A549 treated with RU486 at 1 μM for 4 hours (cell line): ENCODE measurements around the gene PPP6C. TPM values are rescaled to one million over a fixed set of nuclear protein-coding genes. Genes with fewer than 3 reads are reported as not detected.

Experiments
- total RNA-seq: library from RNA; stranded (reverse); fragments of 200-300 nt; extraction: Qiagen RNA extraction; gene quantifications from 5 replicates; pipeline ENCODE4 v1.2.3, GENCODE V29; 2022; ENCODE audit warnings: low read depth

PPP6C gene
- 19.3 to 29.1 TPM (median 26.3 TPM) in 5 replicates for total RNA-seq

DNA sequence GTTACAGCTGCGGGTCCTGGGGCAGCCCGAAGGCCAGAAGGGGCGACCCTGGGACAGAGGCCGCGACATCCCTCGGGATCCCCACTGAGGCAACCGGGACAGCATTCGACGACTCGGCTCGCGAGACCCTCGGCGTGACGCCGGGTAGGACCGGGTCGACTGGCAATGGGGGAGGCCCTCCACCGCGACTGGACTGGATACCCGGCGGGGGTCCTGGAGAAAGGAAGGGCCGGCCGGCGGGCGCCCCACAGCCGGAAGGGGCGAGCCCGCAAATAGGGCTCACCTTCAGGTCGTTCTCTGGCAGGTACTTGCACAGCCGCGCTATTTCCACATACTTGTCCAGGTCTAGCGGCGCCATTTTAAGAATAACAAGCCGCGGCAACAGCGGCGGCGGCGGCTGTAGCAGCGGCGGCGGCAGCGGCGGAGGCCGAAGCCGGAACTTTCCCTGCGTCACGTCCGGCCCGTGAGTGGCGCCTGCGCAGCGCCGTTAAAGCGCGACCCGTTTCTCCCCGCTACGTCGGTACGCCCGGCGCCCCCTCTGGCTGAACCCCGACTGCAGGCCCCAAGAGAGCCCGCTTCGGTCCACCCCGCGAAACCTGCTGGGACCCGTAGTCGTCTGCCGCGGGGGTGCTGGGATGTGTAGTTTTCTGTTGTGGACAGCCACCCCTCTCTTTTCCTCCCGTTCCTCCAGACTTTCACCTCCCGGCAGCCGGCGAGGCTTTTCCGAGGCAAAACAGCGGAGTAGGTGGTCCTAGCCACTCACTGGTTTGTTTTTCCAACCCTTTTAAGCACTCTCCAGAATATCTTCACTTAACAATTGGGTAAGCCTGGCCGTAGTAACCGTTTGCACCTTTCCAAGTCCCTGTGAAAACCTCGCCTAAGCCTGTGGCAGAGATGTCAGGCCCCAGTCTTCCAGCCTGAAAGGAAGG lies at the start of gene PPP6C:
Gene PPP6C, minus strand, starts transcription at position 443 of the 929 bp plus-strand sequence. Its CDS starts 85 bp downstream, at position 358.

DNA sequence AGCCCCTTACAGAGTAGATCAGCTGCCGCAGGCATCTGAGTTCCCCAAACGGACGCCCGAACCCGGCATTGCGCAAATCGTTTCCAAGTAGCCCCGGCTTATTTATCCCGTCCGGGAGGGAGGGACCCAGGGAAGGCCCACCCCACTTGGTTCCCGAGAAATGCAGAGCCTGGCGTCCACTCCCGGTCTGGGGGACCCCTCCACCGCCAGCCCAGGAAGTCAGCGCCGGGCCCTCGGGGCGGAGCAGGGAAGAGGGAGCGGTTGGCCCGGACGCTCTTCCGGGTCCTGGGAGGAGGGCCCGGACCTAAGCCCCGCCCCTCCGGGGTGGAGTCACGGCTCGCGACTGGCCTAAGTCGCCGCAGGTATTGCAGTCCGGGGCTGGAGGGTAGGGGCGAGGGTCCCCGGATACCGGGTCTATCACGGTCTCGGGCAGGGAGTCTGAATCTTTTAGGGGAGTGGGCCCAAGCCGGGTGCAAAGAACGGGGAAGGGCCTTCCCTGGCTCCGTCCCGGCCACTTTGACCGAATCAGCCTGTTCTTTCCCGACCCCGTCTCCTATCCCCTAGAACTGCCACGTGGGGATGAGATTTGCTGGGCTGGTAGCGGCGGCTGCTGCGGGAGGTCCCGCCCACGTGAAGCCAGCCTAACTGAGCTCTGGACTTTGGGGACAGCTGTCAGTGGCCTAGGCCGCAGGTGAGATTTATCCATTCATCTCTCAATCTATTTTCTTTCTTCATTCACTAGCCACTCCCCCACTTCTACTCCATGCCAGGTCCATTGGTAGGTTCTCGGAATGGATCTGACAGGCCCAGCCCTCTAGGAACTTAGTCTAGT lies 10.8 kb upstream of the PPP6C start, which contains the start of gene RABEPK:
Gene RABEPK, plus strand, starts transcription at position 327 of the 832 bp plus-strand sequence. CDS start 2,472 bp downstream, outside the sequence.

GRCh38 chr9:125143377-125144090 lies 46.1 kb downstream of the PPP6C start, which contains the start of gene SCAI:
TSS of gene SCAI (minus strand) at chr9:125143528. CDS start at chr9:125143437, 91 bp downstream.

Other genes starting within 250 kb of the PPP6C start
- gene GOLGA1, start 248.7 kb downstream of the PPP6C start, total RNA-seq: 9.1 to 11.1 TPM (median 10.7 TPM) in 5 replicates
- gene SCAI, start 46.3 kb downstream of the PPP6C start, total RNA-seq: 1.4 to 2.1 TPM (median 1.6 TPM) in 5 replicates
- gene RABEPK, start 10.7 kb upstream of the PPP6C start, total RNA-seq: 37.5 to 52.7 TPM (median 42.8 TPM) in 5 replicates
- gene HSPA5, start 51.5 kb upstream of the PPP6C start, total RNA-seq: 346 to 395 TPM (median 387 TPM) in 5 replicates
- 12.5 to 17.3 TPM (median 16.5 TPM) in 5 replicates for gene GAPVD1, start 72.0 kb upstream of the PPP6C start, total RNA-seq